Heart right ventricle (tissue), 16 donors: ENCODE measurements around the gene NGEF. TPM values are rescaled to one million over a fixed set of nuclear protein-coding genes. Genes with fewer than 3 reads are reported as not detected.
A peak's percentile ranks its signal among the peaks of the same experiment; 100 is the strongest.

ENCODE experiments used
- ATAC-seq, 8 donors: fragments of 200-7000 bp; cut with Tn5 transposase; one replicate each; pipeline ENCODE4 v1.9.1; 2020; ENCODE audit warnings: mild to moderate bottlenecking in 8 of 8, moderate library complexity in 8 of 8, moderate number of reproducible peaks in 1 of 8
- DNase-seq, 2 donors: peaks; one replicate each; pipeline ENCODE4 v3.0.0-alpha.2; 2020
- H3K27ac ChIP-seq, 10 donors: fragments of 200-600 bp; sonication (generic) in 2 of 10; one replicate each; pipeline versions ENCODE4 v1.5.0 to v1.8.0; 2020 to 2022; ENCODE audit warnings: mild to moderate bottlenecking in 3 of 10
- H3K27me3 ChIP-seq, 7 donors: fragments of 200-600 bp; one replicate each; pipeline ENCODE4 v1.8.0; 2021 to 2022; ENCODE audit warnings: mild to moderate bottlenecking in 2 of 7
- H3K36me3 ChIP-seq, 9 donors: fragments of 200-600 bp; sonication (generic) in 1 of 9; one replicate each; pipeline versions ENCODE4 v1.5.0 to v1.8.0; 2020 to 2022; ENCODE audit warnings: mild to moderate bottlenecking in 2 of 9
- H3K4me1 ChIP-seq, 9 donors: fragments of 200-600 bp; sonication (generic) in 1 of 9; one replicate each; pipeline versions ENCODE4 v1.5.0 to v1.8.0; 2020 to 2022; ENCODE audit warnings: mild to moderate bottlenecking in 4 of 9
- H3K4me3 ChIP-seq, 10 donors: fragments of 200-600 bp; sonication (generic) in 2 of 10; one replicate each; pipeline versions ENCODE4 v1.5.0 to v1.8.0; 2020 to 2022; ENCODE audit warnings: mild to moderate bottlenecking in 7 of 10, moderate library complexity in 2 of 10
- H3K9me3 ChIP-seq, 11 donors: fragments of 200-600 bp in 10 of 11; sonication (generic) in 2 of 11; one replicate each; pipeline versions ENCODE4 v1.5.0 to v1.8.0; 2013 to 2022; ENCODE audit warnings: mild to moderate bottlenecking in 2 of 11, control low read depth in 1 of 11, moderate library complexity in 1 of 11
- CTCF ChIP-seq, 9 donors: fragments of 200-600 bp; sonication (generic) in 2 of 9; IDR thresholded peaks; one replicate each; pipeline versions ENCODE4 v1.5.0 to v1.8.0; 2021 to 2022; ENCODE audit warnings: antibody characterized with exemption in 9 of 9, mild to moderate bottlenecking in 5 of 9, moderate library complexity in 1 of 9
- WGBS, 2 donors: extraction: QIAGEN DNeasy Blood & Tissue Kit; methylation state at CpG; one replicate each; pipeline ENCODE4 v1.1.7; 2013; ENCODE audit warnings: inconsistent platforms in 1 of 2; 5-methylcytosine and 5-hydroxymethylcytosine counted together
- intact Hi-C, 10 donors: fragments of 100-400 bp; cut with DNase I; formaldehyde crosslinking; loops; one replicate each; pipeline versions ENCODE4 v1.11.1 to v1.14.2; 2022
- polyA plus RNA-seq, 2 donors: library from polyadenylated mRNA; stranded (reverse); fragments of 200-250 nt; gene quantifications; one replicate each; pipeline ENCODE4 v1.2.3, GENCODE V29; 2013
- total RNA-seq, 10 donors: library from RNA; stranded (reverse); fragmentation: NEBNext Ultra II Directional in 3 of 10; extraction: Animal tissue kit (Norgen Biotek cat#: 25700) in 3 of 10; gene quantifications; one replicate each; pipeline versions ENCODE4 v1.2.1 to v1.2.4, GENCODE V29; 2021 to 2023
- donor health status: Arrhythmogenic right ventricular cardiomyopathy.
- donor health status: ischemic (EF 13 %, LVEDD 7.1; RV severe dilation, severe dysfunction).
- donor health status: healthy with polysubstance abuse.
- donor health status: DM: no; HTN: yes; CAD: no.
- donor health status: DM: no; HTN: no; CAD: no.
- donor health status: ischemic (EF 25% LVEDD 6.9; RV normal size, moderate dysfunction).
- donor health status: ischemic (EF 25% LVEDD 5.7; RV mildly dilated, moderate dysfunction).
- donor health status: healthy.
- donor health status: DM: yes; HTN: yes; CAD: no.
- donor health status: Ischemic cardiomyopathy.
- donor health status: ischemic (EF 35%, LVEDD 5.7; RV mildly dilated, moderate dysfunction).
- donor health status: nonischemic (EF 11% LVEDD 7.7; RV severe dilation, severe dysfunction).
- donor health status: DM: yes; HTN: yes; CAD: no.
- donor health status: PGD.
- donor health status: ischemic (EF 29% LVEDD 5.4; RV normal size, mild dysfunction).
- donor health status: nonischemic (EF 23%, LVEDD 6.1; RV moderate dilation, normal function).

NGEF gene
- total and polyA plus RNA-seq, 12 donors: 0.27 to 0.75 (median 0.54) TPM; not detected in 3

- Histone ChIP-seq H3K27me3 (peaks cover 0 to 50% (median 13%) of the 10 kb centered on the region in 7 donors), H3K9me3 (no peaks in the 10 kb centered on the region), H3K36me3 (no peaks in the 10 kb centered on the region), H3K4me1 (peaks cover 0 to 10% (median 6%) of the 10 kb centered on the region in 9 donors), H3K4me3 (no peak overlapping the region), H3K27ac (no peak overlapping the region)
- ATAC-seq (no peak), DNase-seq (no peak)
- TF ChIP-seq CTCF (IDR thresholded peaks at IDR 0.05): no peak
- intact Hi-C loops: no loop called here
- WGBS, 2 donors: 71% methylated on average over 15 of the region's 15 CpGs
These were observed 125.7 kb downstream of the NGEF start for GRCh38 chr2:232887171-232887850.

GRCh38 chr2:232886632-232887031 is 126.4 kb downstream of the NGEF start:
- H3K4me3 ChIP-seq: no peak overlapping the region
- no peak for TF ChIP-seq CTCF (IDR thresholded peaks at IDR 0.05)
- no peaks in the 10 kb centered on the region for H3K9me3 ChIP-seq
- peaks cover 0 to 45% (median 12%) of the 10 kb centered on the region in 7 donors for H3K27me3 ChIP-seq
- H3K36me3 ChIP-seq: no peaks in the 10 kb centered on the region
- peaks cover 0 to 10% (median 6%) of the 10 kb centered on the region in 9 donors for H3K4me1 ChIP-seq
- DNase-seq (no peak), ATAC-seq (no peak)
- 86 to 89% methylated on average over 7 of the region's 7 CpGs for WGBS, 2 donors
- H3K27ac ChIP-seq: no peak overlapping the region
- intact Hi-C loops: no loop called here

GRCh38 chr2:232886176-232886575 is 126.9 kb downstream of the NGEF start:
- no peaks in the 10 kb centered on the region for H3K36me3 ChIP-seq
- intact Hi-C loops: no loop called here
- no peak for ATAC-seq
- H3K9me3 ChIP-seq: no peaks in the 10 kb centered on the region
- TF ChIP-seq CTCF (IDR thresholded peaks at IDR 0.05): no peak
- no peak for DNase-seq
- WGBS, 2 donors: 92% methylated on average over 11 of the region's 11 CpGs
- H3K4me3 ChIP-seq: no peak overlapping the region
- peaks cover 0 to 41% (median 12%) of the 10 kb centered on the region in 7 donors for H3K27me3 ChIP-seq
- no peak overlapping the region for H3K27ac ChIP-seq
- H3K4me1 ChIP-seq: peaks cover 0 to 7% (median 4%) of the 10 kb centered on the region in 9 donors

GRCh38 chr2:232885264-232885961 is 127.6 kb downstream of the NGEF start:
- no peak overlapping the region for H3K4me3 ChIP-seq
- H3K36me3 ChIP-seq: no peaks in the 10 kb centered on the region
- intact Hi-C loops: no loop called here
- no peaks in the 10 kb centered on the region for H3K9me3 ChIP-seq
- DNase-seq (peak in 1 of 2 donors; percentile 3), ATAC-seq (no peak)
- 82 to 86% methylated on average over 25 of the region's 25 CpGs for WGBS, 2 donors
- H3K4me1 ChIP-seq: no peaks in the 10 kb centered on the region
- no peak for TF ChIP-seq CTCF (IDR thresholded peaks at IDR 0.05)
- H3K27ac ChIP-seq: no peak overlapping the region
- peaks cover 0 to 33% (median 11%) of the 10 kb centered on the region in 7 donors for H3K27me3 ChIP-seq
